ENCODE data around the gene ALKBH3.

ALKBH3 gene

DNA sequence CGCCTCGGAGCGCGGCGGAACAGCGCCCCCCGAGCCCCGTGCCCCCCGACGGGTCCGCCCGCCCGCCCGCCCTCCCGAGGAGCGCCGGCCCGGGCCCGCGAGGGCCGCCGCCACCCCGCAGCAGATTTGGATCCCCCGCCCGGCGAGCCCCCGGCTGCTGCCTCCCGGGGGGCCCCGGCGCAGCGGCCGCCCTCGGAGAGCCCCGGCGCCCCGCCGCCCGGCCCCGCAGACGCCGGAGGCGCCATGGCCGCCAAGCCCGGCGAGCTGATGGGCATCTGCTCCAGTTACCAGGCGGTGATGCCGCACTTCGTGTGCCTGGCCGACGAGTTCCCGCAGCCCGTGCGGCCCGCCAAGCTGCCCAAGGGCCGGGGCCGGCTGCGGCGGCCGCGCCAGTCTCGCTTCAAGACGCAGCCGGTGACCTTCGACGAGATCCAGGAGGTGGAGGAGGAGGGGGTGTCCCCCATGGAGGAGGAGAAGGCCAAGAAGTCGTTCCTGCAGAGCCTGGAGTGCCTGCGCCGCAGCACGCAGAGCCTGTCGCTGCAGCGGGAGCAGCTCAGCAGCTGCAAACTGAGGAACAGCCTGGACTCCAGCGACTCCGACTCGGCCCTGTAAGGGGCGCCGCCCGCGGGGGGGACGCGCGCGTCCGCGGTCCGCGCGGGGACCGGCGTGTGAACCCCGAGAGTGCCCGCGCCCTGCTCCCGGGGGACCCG lies 62.2 kb downstream of the ALKBH3 start:
- H3K27ac ChIP-seq (ENCODE audit: low read depth, low read length): no peak overlapping the region
- WGBS (ENCODE audit: extremely low coverage, insufficient coverage, insufficient read length): no CpG with 5 or more reads among the region's 94 CpGs
- H3K79me1 ChIP-seq (ENCODE audit: low read length): peaks cover 2% of the 10 kb centered on the region
- no peak overlapping the region for H4K12ac ChIP-seq (ENCODE audit: low read depth, low read length)
- H3K4me1 ChIP-seq (ENCODE audit: control insufficient read depth in 1 of 2, insufficient read depth in 2 of 2, low read length in 2 of 2): peaks cover 15 to 17% of the 10 kb centered on the region in 2 experiments
- no peak overlapping the region for H3K23ac ChIP-seq (ENCODE audit: low read length)
- H2BK12ac ChIP-seq (ENCODE audit: low read length): no peak overlapping the region
- no peak overlapping the region for H2BK5ac ChIP-seq (ENCODE audit: low read depth, low read length, poor library complexity)
- peak overlapping the region; percentile 7 for H3K18ac ChIP-seq (ENCODE audit: low read length)
- H4K91ac ChIP-seq (ENCODE audit: low read depth, low read length): peak overlapping the region; percentile 8
- peaks cover 2% of the 10 kb centered on the region for H3K9me3 ChIP-seq (ENCODE audit: insufficient read depth, low read depth, low read length)
- peak overlapping the region; percentile 18 for H4K8ac ChIP-seq (ENCODE audit: low read depth, low read length)
- DNase-seq: peak in 1 of 2 donors; percentile 43
- H2AK5ac ChIP-seq (ENCODE audit: low read length): no peak overlapping the region
- H3K4ac ChIP-seq (ENCODE audit: low read depth, low read length): no peak overlapping the region
- H2AFZ ChIP-seq (ENCODE audit: insufficient read depth, low read length, poor library complexity): peak overlapping the region; percentile 74
- no peaks in the 10 kb centered on the region for H3K79me2 ChIP-seq (ENCODE audit: control insufficient read depth, insufficient read depth, low read length, poor library complexity)
- no peak overlapping the region for H3K14ac ChIP-seq (ENCODE audit: low read length)
- H2BK120ac ChIP-seq (ENCODE audit: insufficient read depth, low read length, poor library complexity): no peak overlapping the region
- H3K27me3 ChIP-seq (ENCODE audit: insufficient read depth, low read length): peaks cover 32% of the 10 kb centered on the region
- peak overlapping the region; percentile 19 for H3K9ac ChIP-seq (ENCODE audit: low read length)
- no peaks in the 10 kb centered on the region for H3K36me3 ChIP-seq (ENCODE audit: control insufficient read depth in 1 of 2, insufficient read depth in 2 of 2, low read length in 2 of 2)
- peak overlapping the region; percentile 96 for H3K4me2 ChIP-seq (ENCODE audit: low read length)
- peak overlapping the region; percentile 62 for H3K4me3 ChIP-seq (ENCODE audit: low read depth, low read length)

GRCh38 chr11:43943372-43943930 lies 62.8 kb downstream of the ALKBH3 start:
- DNase-seq: peak in 1 of 2 donors; percentile 10
- no peak overlapping the region for H2BK5ac ChIP-seq (ENCODE audit: low read depth, low read length, poor library complexity)
- H3K4me3 ChIP-seq (ENCODE audit: low read depth, low read length): peak overlapping the region; percentile 61
- no peak overlapping the region for H3K4ac ChIP-seq (ENCODE audit: low read depth, low read length)
- no peak overlapping the region for H2AFZ ChIP-seq (ENCODE audit: insufficient read depth, low read length, poor library complexity)
- peaks cover 2% of the 10 kb centered on the region for H3K9me3 ChIP-seq (ENCODE audit: insufficient read depth, low read depth, low read length)
- no peak overlapping the region for H2BK120ac ChIP-seq (ENCODE audit: insufficient read depth, low read length, poor library complexity)
- H3K79me1 ChIP-seq (ENCODE audit: low read length): peaks cover 2% of the 10 kb centered on the region
- no peak overlapping the region for H3K14ac ChIP-seq (ENCODE audit: low read length)
- no CpG with 5 or more reads among the region's 48 CpGs for WGBS (ENCODE audit: extremely low coverage, insufficient coverage, insufficient read length)
- no peak overlapping the region for H2AK5ac ChIP-seq (ENCODE audit: low read length)
- H4K12ac ChIP-seq (ENCODE audit: low read depth, low read length): no peak overlapping the region
- H3K4me1 ChIP-seq (ENCODE audit: control insufficient read depth in 1 of 2, insufficient read depth in 2 of 2, low read length in 2 of 2): peaks cover 13 to 15% of the 10 kb centered on the region in 2 experiments
- peak overlapping the region; percentile 96 for H3K4me2 ChIP-seq (ENCODE audit: low read length)
- no peak overlapping the region for H3K23ac ChIP-seq (ENCODE audit: low read length)
- no peak overlapping the region for H4K8ac ChIP-seq (ENCODE audit: low read depth, low read length)
- no peak overlapping the region for H4K91ac ChIP-seq (ENCODE audit: low read depth, low read length)
- no peak overlapping the region for H3K27ac ChIP-seq (ENCODE audit: low read depth, low read length)
- no peak overlapping the region for H3K9ac ChIP-seq (ENCODE audit: low read length)
- H2BK12ac ChIP-seq (ENCODE audit: low read length): no peak overlapping the region
- H3K79me2 ChIP-seq (ENCODE audit: control insufficient read depth, insufficient read depth, low read length, poor library complexity): no peaks in the 10 kb centered on the region
- no peaks in the 10 kb centered on the region for H3K36me3 ChIP-seq (ENCODE audit: control insufficient read depth in 1 of 2, insufficient read depth in 2 of 2, low read length in 2 of 2)
- no peak overlapping the region for H3K18ac ChIP-seq (ENCODE audit: low read length)
- peaks cover 32% of the 10 kb centered on the region for H3K27me3 ChIP-seq (ENCODE audit: insufficient read depth, low read length)

DNA sequence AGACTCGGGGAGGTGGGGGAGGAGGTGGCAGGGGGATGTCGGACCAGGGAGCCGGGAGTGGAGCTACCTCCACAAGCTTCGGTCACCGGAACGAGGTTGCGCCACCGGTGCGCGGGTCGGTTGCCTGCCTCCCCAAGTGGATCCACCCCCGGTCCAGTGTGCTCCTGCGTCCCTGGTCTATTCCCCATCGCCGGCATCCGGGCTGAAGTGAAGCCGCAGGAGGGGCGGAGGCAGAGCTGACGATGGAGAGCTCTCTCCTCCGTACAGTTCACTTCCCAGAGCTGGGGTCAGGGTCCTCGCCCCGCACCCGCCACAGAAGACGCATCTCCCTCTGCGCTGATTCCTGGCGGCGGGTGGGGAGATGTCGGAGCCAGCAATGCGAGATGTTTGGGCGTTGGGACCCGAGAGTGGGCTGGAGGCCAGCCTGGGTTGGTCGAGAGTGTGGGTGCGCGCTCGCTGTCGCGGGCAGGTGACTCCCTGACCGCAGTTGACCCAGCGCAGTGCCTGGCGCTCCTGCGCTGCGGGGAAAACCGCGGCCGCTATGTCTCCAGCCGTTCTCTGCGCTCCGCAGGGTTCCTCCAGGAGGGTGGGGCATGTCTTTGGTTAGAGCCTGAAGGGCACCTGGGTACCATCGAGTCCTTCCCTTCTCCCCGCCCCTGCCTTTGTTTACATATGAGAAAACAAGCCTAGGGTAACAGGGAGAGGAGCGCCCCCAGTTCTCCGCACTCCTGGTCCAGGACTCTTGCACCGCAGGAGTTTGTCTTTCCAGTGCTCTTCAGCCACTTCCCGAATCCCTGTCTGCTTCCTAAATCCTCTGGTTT lies 63.5 kb downstream of the ALKBH3 start:
- no peaks in the 10 kb centered on the region for H3K36me3 ChIP-seq (ENCODE audit: control insufficient read depth in 1 of 2, insufficient read depth in 2 of 2, low read length in 2 of 2)
- H2BK120ac ChIP-seq (ENCODE audit: insufficient read depth, low read length, poor library complexity): no peak overlapping the region
- DNase-seq: no peak
- peaks cover 2% of the 10 kb centered on the region for H3K79me1 ChIP-seq (ENCODE audit: low read length)
- no peak overlapping the region for H4K12ac ChIP-seq (ENCODE audit: low read depth, low read length)
- H3K4me1 ChIP-seq (ENCODE audit: control insufficient read depth in 1 of 2, insufficient read depth in 2 of 2, low read length in 2 of 2): peaks cover 13 to 15% of the 10 kb centered on the region in 2 experiments
- no peak overlapping the region for H3K4ac ChIP-seq (ENCODE audit: low read depth, low read length)
- H3K27ac ChIP-seq (ENCODE audit: low read depth, low read length): no peak overlapping the region
- H3K27me3 ChIP-seq (ENCODE audit: insufficient read depth, low read length): peaks cover 32% of the 10 kb centered on the region
- H3K18ac ChIP-seq (ENCODE audit: low read length): no peak overlapping the region
- no peak overlapping the region for H2AFZ ChIP-seq (ENCODE audit: insufficient read depth, low read length, poor library complexity)
- H3K14ac ChIP-seq (ENCODE audit: low read length): no peak overlapping the region
- peak overlapping the region; percentile 96 for H3K4me2 ChIP-seq (ENCODE audit: low read length)
- H2AK5ac ChIP-seq (ENCODE audit: low read length): no peak overlapping the region
- no peak overlapping the region for H4K91ac ChIP-seq (ENCODE audit: low read depth, low read length)
- no peaks in the 10 kb centered on the region for H3K79me2 ChIP-seq (ENCODE audit: control insufficient read depth, insufficient read depth, low read length, poor library complexity)
- H3K9ac ChIP-seq (ENCODE audit: low read length): no peak overlapping the region
- no peak overlapping the region for H2BK5ac ChIP-seq (ENCODE audit: low read depth, low read length, poor library complexity)
- no peak overlapping the region for H3K23ac ChIP-seq (ENCODE audit: low read length)
- WGBS (ENCODE audit: extremely low coverage, insufficient coverage, insufficient read length): no CpG with 5 or more reads among the region's 54 CpGs
- H4K8ac ChIP-seq (ENCODE audit: low read depth, low read length): no peak overlapping the region
- H3K9me3 ChIP-seq (ENCODE audit: insufficient read depth, low read depth, low read length): peaks cover 2% of the 10 kb centered on the region
- no peak overlapping the region for H3K4me3 ChIP-seq (ENCODE audit: low read depth, low read length)
- H2BK12ac ChIP-seq (ENCODE audit: low read length): no peak overlapping the region

GRCh38 chr11:43944761-43945311 lies 64.2 kb downstream of the ALKBH3 start:
- peaks cover 13 to 15% of the 10 kb centered on the region in 2 experiments for H3K4me1 ChIP-seq (ENCODE audit: control insufficient read depth in 1 of 2, insufficient read depth in 2 of 2, low read length in 2 of 2)
- H3K9me3 ChIP-seq (ENCODE audit: insufficient read depth, low read depth, low read length): peaks cover 2% of the 10 kb centered on the region
- H4K8ac ChIP-seq (ENCODE audit: low read depth, low read length): no peak overlapping the region
- H3K4me3 ChIP-seq (ENCODE audit: low read depth, low read length): no peak overlapping the region
- DNase-seq: peak; percentile 24 to 67
- H3K36me3 ChIP-seq (ENCODE audit: control insufficient read depth in 1 of 2, insufficient read depth in 2 of 2, low read length in 2 of 2): no peaks in the 10 kb centered on the region
- H3K79me2 ChIP-seq (ENCODE audit: control insufficient read depth, insufficient read depth, low read length, poor library complexity): no peaks in the 10 kb centered on the region
- H2BK120ac ChIP-seq (ENCODE audit: insufficient read depth, low read length, poor library complexity): no peak overlapping the region
- no peak overlapping the region for H4K91ac ChIP-seq (ENCODE audit: low read depth, low read length)
- WGBS (ENCODE audit: extremely low coverage, insufficient coverage, insufficient read length): no CpG with 5 or more reads among the region's 16 CpGs
- no peak overlapping the region for H2AFZ ChIP-seq (ENCODE audit: insufficient read depth, low read length, poor library complexity)
- no peak overlapping the region for H2BK5ac ChIP-seq (ENCODE audit: low read depth, low read length, poor library complexity)
- H4K12ac ChIP-seq (ENCODE audit: low read depth, low read length): no peak overlapping the region
- no peak overlapping the region for H3K18ac ChIP-seq (ENCODE audit: low read length)
- no peak overlapping the region for H3K27ac ChIP-seq (ENCODE audit: low read depth, low read length)
- H2AK5ac ChIP-seq (ENCODE audit: low read length): no peak overlapping the region
- H3K79me1 ChIP-seq (ENCODE audit: low read length): peaks cover 2% of the 10 kb centered on the region
- H3K27me3 ChIP-seq (ENCODE audit: insufficient read depth, low read length): peaks cover 32% of the 10 kb centered on the region
- peak overlapping the region; percentile 96 for H3K4me2 ChIP-seq (ENCODE audit: low read length)
- no peak overlapping the region for H3K4ac ChIP-seq (ENCODE audit: low read depth, low read length)
- H2BK12ac ChIP-seq (ENCODE audit: low read length): no peak overlapping the region
- no peak overlapping the region for H3K14ac ChIP-seq (ENCODE audit: low read length)
- no peak overlapping the region for H3K9ac ChIP-seq (ENCODE audit: low read length)
- H3K23ac ChIP-seq (ENCODE audit: low read length): no peak overlapping the region

Measured in trophoblast cell (in vitro differentiated cells and primary cell).